Vagina (tissue), 2 donors: Measurements from ENCODE around the gene MRGPRE.

Experiments
- CTCF ChIP-seq, 3 experiments: fragments of 450-650 bp in 2 of 3; fragments of 200-600 bp in 1 of 3; sonication (generic) in 1 of 3; IDR thresholded peaks; one replicate each; pipeline ENCODE4 v1.5.1; 2017 to 2019; ENCODE audit warnings: antibody characterized with exemption in 3 of 3, mild to moderate bottlenecking in 2 of 3, moderate library complexity in 2 of 3
- POLR2A ChIP-seq, 2 donors: fragments of 450-650 bp; IDR thresholded peaks; one replicate each; pipeline ENCODE4 v1.6.1; 2017; ENCODE audit warnings: antibody characterized with exemption in 2 of 2, mild to moderate bottlenecking in 2 of 2, moderate library complexity in 2 of 2
- POLR2AphosphoS5 ChIP-seq, 2 donors: sonication (generic); formaldehyde crosslinking; IDR thresholded peaks; one replicate each; pipeline ENCODE4 v1.9.0; 2017; ENCODE audit warnings: antibody characterized with exemption in 2 of 2, mild to moderate bottlenecking in 2 of 2, low read depth in 1 of 2; ENCODE audit not compliant: insufficient read depth in 1 of 2

GRCh38 chr11:3177931-3178330 lies 54.3 kb downstream of the MRGPRE start:
- no peak for TF ChIP-seq CTCF (IDR thresholded peaks at IDR 0.05)
- no peak for TF ChIP-seq POLR2AphosphoS5 (IDR thresholded peaks at IDR 0.05; ENCODE audit: insufficient read depth in 1 of 2, low read depth in 1 of 2)
- no peak for TF ChIP-seq POLR2A (IDR thresholded peaks at IDR 0.05)
